Bronchial epithelial cell (primary cell): ENCODE measurements around the gene ATXN2. TPM values are rescaled to one million over a fixed set of nuclear protein-coding genes. Genes with fewer than 3 reads are reported as not detected.

Experiments used
- DNase-seq: peaks from one replicate; pipeline ENCODE4 v3.0.0-alpha.2; 2010; ENCODE audit warnings: low read depth
- FAIRE-seq: peaks from 2 replicates; lab custom pipeline; 2011; peaks lifted over from hg19 to GRCh38; lab: Jason Lieb, UNC
- H3K27me3 ChIP-seq: 2 replicates; pipeline ENCODE4 v1.5.1; 2011; ENCODE audit warnings: low read length; ENCODE audit not compliant: control insufficient read depth, insufficient read depth
- H3K36me3 ChIP-seq: 2 replicates; pipeline ENCODE4 v1.5.1; 2011; ENCODE audit warnings: low read length; ENCODE audit not compliant: control insufficient read depth, insufficient read depth
- H3K4me3 ChIP-seq: 2 replicates; pipeline ENCODE4 v1.5.1; 2011; ENCODE audit warnings: mild to moderate bottlenecking, low read depth, low read length, control low read depth
- CTCF ChIP-seq: IDR thresholded peaks from 2 replicates; pipeline ENCODE4 v1.5.1; 2011; ENCODE audit warnings: mild to moderate bottlenecking, moderate library complexity, low read length, control low read depth, inconsistent platforms; ENCODE audit not compliant: insufficient read depth, severe bottlenecking
- total RNA-seq: library from RNA; depleted of rRNA; stranded (reverse); fragments of >200 nt; gene quantifications from 2 replicates; pipeline ENCODE4 v1.2.1, GENCODE V29; 2014

Gene ATXN2
- total RNA-seq, 1 donor from 2014 or later = 8.7 TPM

- DNase-seq = no peak
- Histone ChIP-seq H3K27me3 (no peaks in the 10 kb centered on the region), H3K4me3 (no peak overlapping the region), H3K36me3 (peaks cover 20% of the 10 kb centered on the region)
- no peak for TF ChIP-seq CTCF
- FAIRE-seq = no peak
Observed at GRCh38 chr12:111488798-111489197, 110.3 kb downstream of the ATXN2 start.

- no peak for FAIRE-seq
- DNase-seq = no peak
- Histone ChIP-seq H3K27me3 (no peaks in the 10 kb centered on the region), H3K36me3 (peaks cover 20% of the 10 kb centered on the region), H3K4me3 (no peak overlapping the region)
- no peak for TF ChIP-seq CTCF
Observed at GRCh38 chr12:111488271-111488670, 110.8 kb downstream of the ATXN2 start.

- Histone ChIP-seq H3K36me3 (peaks cover 9% of the 10 kb centered on the region), H3K27me3 (no peaks in the 10 kb centered on the region), H3K4me3 (no peak overlapping the region)
- DNase-seq (no peak), FAIRE-seq (no peak)
- TF ChIP-seq CTCF = no peak
Observed at GRCh38 chr12:111482462-111482861, 116.7 kb downstream of the ATXN2 start.

GRCh38 chr12:111471236-111471635, 127.9 kb downstream of the ATXN2 start:
- no peak for FAIRE-seq
- H3K27me3 ChIP-seq = no peaks in the 10 kb centered on the region
- TF ChIP-seq CTCF = no peak
- peaks cover 9% of the 10 kb centered on the region for H3K36me3 ChIP-seq
- no peak overlapping the region for H3K4me3 ChIP-seq
- no peak for DNase-seq

- FAIRE-seq = no peak
- H3K36me3 ChIP-seq = peaks cover 7% of the 10 kb centered on the region
- no peak overlapping the region for H3K4me3 ChIP-seq
- no peaks in the 10 kb centered on the region for H3K27me3 ChIP-seq
- DNase-seq = no peak
- TF ChIP-seq CTCF = no peak
Observed at GRCh38 chr12:111469401-111469800, 129.7 kb downstream of the ATXN2 start.

- TF ChIP-seq CTCF = no peak
- Histone ChIP-seq H3K36me3 (peaks cover 7% of the 10 kb centered on the region), H3K4me3 (no peak overlapping the region), H3K27me3 (no peaks in the 10 kb centered on the region)
- DNase-seq (no peak), FAIRE-seq (no peak)
Observed at GRCh38 chr12:111467857-111468241, 131.3 kb downstream of the ATXN2 start.
